ENCODE results near the gene SRGAP2.
"Not testable (repeated sequence)": the region's sequence is repeated elsewhere in the genome, so short reads cannot be mapped to it uniquely, and the experiment has no call there.

GRCh38 chr1:206240288-206240687 is 36.9 kb downstream of the SRGAP2 start:
- TF ChIP-seq ZNF513 (tag by site-specific recombination; IDR thresholded peaks at IDR 0.05); ZNF624 (tag by site-specific recombination; IDR thresholded peaks at IDR 0.05); ZBTB7A (tag by site-specific recombination; IDR thresholded peaks at IDR 0.05; ENCODE audit: low read depth); ZNF366 (tag by site-specific recombination; conservative IDR thresholded peaks at IDR 0.05); CTCF (tag by site-specific recombination; IDR thresholded peaks at IDR 0.05); ZNF274 (IDR thresholded peaks at IDR 0.05; ENCODE audit: low read length); ZNF274 (tag by site-specific recombination; IDR thresholded peaks at IDR 0.05; ENCODE audit: borderline replicate concordance); REST (tag by site-specific recombination; IDR thresholded peaks at IDR 0.05); PBX3 (CRISPR knock-in tag; IDR thresholded peaks at IDR 0.05); ATF2 (tag by site-specific recombination; IDR thresholded peaks at IDR 0.05; ENCODE audit: low read depth); ZNF37A (tag by site-specific recombination; IDR thresholded peaks at IDR 0.05); TRIM28 (IDR thresholded peaks at IDR 0.05; ENCODE audit: borderline replicate concordance, low read length); ZFP37 (tag by site-specific recombination; IDR thresholded peaks at IDR 0.05); ZSCAN5A (tag by site-specific recombination; IDR thresholded peaks at IDR 0.05); ZNF146 (tag by site-specific recombination; IDR thresholded peaks at IDR 0.05): not testable (repeated sequence)

Data from HEK293 (cell line).